Measurements from ENCODE around the gene SYNGR3. TPM values are rescaled to one million over a fixed set of nuclear protein-coding genes. Genes with fewer than 3 reads are reported as not detected.

SYNGR3 gene
- total and polyA plus RNA-seq, 2 of the 13 experiments (the other 11 are each of a cell fraction or from before 2014, with no cell fraction given): 0.97 to 5.7 TPM

- TF ChIP-seq NCOA5 (CRISPR knock-in tag; IDR thresholded peaks at IDR 0.05) (no peak), CBX1 (IDR thresholded peaks at IDR 0.05; ENCODE audit: low read depth) (no peak), TSC22D2 (CRISPR knock-in tag; IDR thresholded peaks at IDR 0.05; ENCODE audit: borderline replicate concordance) (no peak), KAT2B (IDR thresholded peaks at IDR 0.05; ENCODE audit: borderline replicate concordance, low read depth, low read length) (no peak), CCAR2 (optimal IDR thresholded peaks at IDR 0.05; ENCODE audit: low read depth, low read length) (peak; percentile 84), HNRNPLL (IDR thresholded peaks at IDR 0.05; ENCODE audit: low read depth, low read length, poor library complexity, severe bottlenecking) (peak; percentile 98), DDIT3 (CRISPR knock-in tag; IDR thresholded peaks at IDR 0.05) (no peak), ZNF335 (CRISPR knock-in tag; IDR thresholded peaks at IDR 0.05) (no peak), KDM1A (CRISPR knock-in tag; IDR thresholded peaks at IDR 0.05) (no peak), FOXA1 (IDR thresholded peaks at IDR 0.05) (no peak), FOXA1 (CRISPR knock-in tag; IDR thresholded peaks at IDR 0.05) (peak; percentile 11; the same call in 1 of the 2 replicates), JUNB (CRISPR knock-in tag; IDR thresholded peaks at IDR 0.05; ENCODE audit: borderline replicate concordance) (no peak), RFX3 (CRISPR knock-in tag; IDR thresholded peaks at IDR 0.05) (peak; percentile 86), ZNF704 (CRISPR knock-in tag; IDR thresholded peaks at IDR 0.05; ENCODE audit: borderline replicate concordance) (no peak), ZSCAN25 (CRISPR knock-in tag; IDR thresholded peaks at IDR 0.05) (peak; percentile 21; the same call in 1 of the 2 replicates), ZNF33B (CRISPR knock-in tag; IDR thresholded peaks at IDR 0.05) (no peak), CENPX (CRISPR knock-in tag; IDR thresholded peaks at IDR 0.05) (no peak), THAP8 (CRISPR knock-in tag; IDR thresholded peaks at IDR 0.05; ENCODE audit: borderline replicate concordance) (peak; percentile 66; the same call in 1 of the 2 replicates), ZSCAN12 (CRISPR knock-in tag; IDR thresholded peaks at IDR 0.05) (no peak), ZSCAN21 (CRISPR knock-in tag; IDR thresholded peaks at IDR 0.05; ENCODE audit: borderline replicate concordance) (peak; percentile 23), ZNF780A (CRISPR knock-in tag; IDR thresholded peaks at IDR 0.05) (no peak), WIZ (CRISPR knock-in tag; IDR thresholded peaks at IDR 0.05) (no peak), DNMT1 (CRISPR knock-in tag; IDR thresholded peaks at IDR 0.05) (no peak), THYN1 (CRISPR knock-in tag; IDR thresholded peaks at IDR 0.05; ENCODE audit: borderline replicate concordance, low read depth) (no peak), ZNF281 (CRISPR knock-in tag; IDR thresholded peaks at IDR 0.05; ENCODE audit: borderline replicate concordance) (peak; percentile 43; the same call in 1 of the 2 replicates), ZNF550 (CRISPR knock-in tag; IDR thresholded peaks at IDR 0.05; ENCODE audit: borderline replicate concordance) (no peak), MBD4 (IDR thresholded peaks at IDR 0.05; ENCODE audit: borderline replicate concordance, low read length) (no peak)
These were observed 6.0 kb upstream of the SYNGR3 start, which contains the start of gene GFER (continued) for GRCh38 chr16:1983544-1984346.

All from HepG2 (cell line).